SK-N-SH treated with all-trans-retinoic acid at 6 μM for 48 hours (cell line): ENCODE data around the gene SLC2A2.

Experiments used
- ATAC-seq: fragments of 200-7000 bp; cut with Tn5 transposase; 3 replicates; pipeline ENCODE4 v1.9.1; 2020; ENCODE audit warnings: mild to moderate bottlenecking, moderate library complexity
- ARNTL ChIP-seq: fragments of 450-650 bp; formaldehyde crosslinking; IDR thresholded peaks from 2 replicates; pipeline ENCODE4 v1.5.0; 2020; ENCODE audit warnings: low read depth, mild to moderate bottlenecking, moderate library complexity, borderline replicate concordance
- BACH2 ChIP-seq: fragments of 250-450 bp; sonication (Bioruptor Pico); IDR thresholded peaks from 2 replicates; pipeline ENCODE4 v1.9.0; 2021; ENCODE audit warnings: mild to moderate bottlenecking, borderline replicate concordance
- CSDC2 ChIP-seq: fragments of 250-450 bp; sonication (Bioruptor Pico); IDR thresholded peaks from 2 replicates; pipeline ENCODE4 v1.5.0; 2020; ENCODE audit warnings: mild to moderate bottlenecking, moderate library complexity
- ESRRG ChIP-seq: fragments of 250-450 bp; sonication (Bioruptor Pico); IDR thresholded peaks from 2 replicates; pipeline ENCODE4 v1.6.1; 2021; ENCODE audit warnings: mild to moderate bottlenecking
- GLIS3 ChIP-seq: fragments of 250-450 bp; sonication (Bioruptor Pico); IDR thresholded peaks from 2 replicates; pipeline ENCODE4 v1.5.0; 2020; ENCODE audit warnings: mild to moderate bottlenecking, moderate library complexity
- ISL1 ChIP-seq: fragments of 250-450 bp; sonication (Bioruptor Pico); IDR thresholded peaks from 2 replicates; pipeline ENCODE4 v2.1.2; 2022; ENCODE audit warnings: mild to moderate bottlenecking, moderate library complexity
- OSR1 ChIP-seq: fragments of 250-450 bp; sonication (Bioruptor Pico); IDR thresholded peaks from 2 replicates; pipeline ENCODE4 v1.8.0; 2022; ENCODE audit warnings: moderate library complexity, mild to moderate bottlenecking, inconsistent platforms
- PATZ1 ChIP-seq: fragments of 250-450 bp; sonication (Bioruptor Pico); IDR thresholded peaks from 2 replicates; pipeline ENCODE4 v1.8.0; 2020; ENCODE audit warnings: mild to moderate bottlenecking, moderate library complexity, borderline replicate concordance
- POU6F1 ChIP-seq: fragments of 250-450 bp; sonication (Bioruptor Pico); IDR thresholded peaks from 2 replicates; pipeline ENCODE4 v1.8.0; 2021; ENCODE audit warnings: low read depth, mild to moderate bottlenecking, moderate library complexity, borderline replicate concordance
- PPARA ChIP-seq: fragments of 250-450 bp; sonication (Bioruptor Pico); IDR thresholded peaks from 2 replicates; pipeline ENCODE4 v1.5.0; 2020; ENCODE audit warnings: mild to moderate bottlenecking, borderline replicate concordance
- RARB ChIP-seq: fragments of 250-450 bp; sonication (Bioruptor Pico); IDR thresholded peaks from 2 replicates; pipeline ENCODE4 v1.8.0; 2021; ENCODE audit warnings: mild to moderate bottlenecking, moderate library complexity
- SNAI2 ChIP-seq: fragments of 250-450 bp; sonication (Bioruptor Pico); IDR thresholded peaks from 2 replicates; pipeline ENCODE4 v1.5.0; 2020; ENCODE audit warnings: mild to moderate bottlenecking, moderate library complexity
- TCF4 ChIP-seq: fragments of 250-450 bp; sonication (Bioruptor Pico); IDR thresholded peaks from 2 replicates; pipeline ENCODE4 v1.8.0; 2021; ENCODE audit warnings: mild to moderate bottlenecking, moderate library complexity, borderline replicate concordance
- TSHZ2 ChIP-seq: fragments of 250-450 bp; sonication (Bioruptor Pico); IDR thresholded peaks from 2 replicates; pipeline ENCODE4 v1.5.0; 2020; ENCODE audit warnings: mild to moderate bottlenecking, moderate library complexity
- ZC3H10 ChIP-seq: fragments of 250-450 bp; sonication (Bioruptor Pico); IDR thresholded peaks from 2 replicates; pipeline ENCODE4 v1.5.1; 2021; ENCODE audit warnings: mild to moderate bottlenecking, moderate library complexity
- ZFP30 ChIP-seq: fragments of 450-650 bp; formaldehyde crosslinking; IDR thresholded peaks from 2 replicates; pipeline ENCODE4 v1.5.0; 2022; ENCODE audit warnings: mild to moderate bottlenecking, moderate library complexity
- ZNF70 ChIP-seq: fragments of 450-650 bp; formaldehyde crosslinking; IDR thresholded peaks from 2 replicates; pipeline ENCODE4 v1.5.0; 2020; ENCODE audit warnings: mild to moderate bottlenecking, moderate library complexity
- TF ChIP-seq, protein P1 (sequence below): fragments of 250-450 bp; sonication (Bioruptor Pico); IDR thresholded peaks from 2 replicates; pipeline ENCODE4 v1.5.1; 2021; ENCODE audit warnings: mild to moderate bottlenecking, moderate library complexity
- TF ChIP-seq, protein P2 (sequence below): fragments of 250-450 bp; sonication (Bioruptor Pico); IDR thresholded peaks from 2 replicates; pipeline ENCODE4 v1.5.1; 2020; ENCODE audit warnings: low read depth, mild to moderate bottlenecking, moderate library complexity

SLC2A2 gene

DNA sequence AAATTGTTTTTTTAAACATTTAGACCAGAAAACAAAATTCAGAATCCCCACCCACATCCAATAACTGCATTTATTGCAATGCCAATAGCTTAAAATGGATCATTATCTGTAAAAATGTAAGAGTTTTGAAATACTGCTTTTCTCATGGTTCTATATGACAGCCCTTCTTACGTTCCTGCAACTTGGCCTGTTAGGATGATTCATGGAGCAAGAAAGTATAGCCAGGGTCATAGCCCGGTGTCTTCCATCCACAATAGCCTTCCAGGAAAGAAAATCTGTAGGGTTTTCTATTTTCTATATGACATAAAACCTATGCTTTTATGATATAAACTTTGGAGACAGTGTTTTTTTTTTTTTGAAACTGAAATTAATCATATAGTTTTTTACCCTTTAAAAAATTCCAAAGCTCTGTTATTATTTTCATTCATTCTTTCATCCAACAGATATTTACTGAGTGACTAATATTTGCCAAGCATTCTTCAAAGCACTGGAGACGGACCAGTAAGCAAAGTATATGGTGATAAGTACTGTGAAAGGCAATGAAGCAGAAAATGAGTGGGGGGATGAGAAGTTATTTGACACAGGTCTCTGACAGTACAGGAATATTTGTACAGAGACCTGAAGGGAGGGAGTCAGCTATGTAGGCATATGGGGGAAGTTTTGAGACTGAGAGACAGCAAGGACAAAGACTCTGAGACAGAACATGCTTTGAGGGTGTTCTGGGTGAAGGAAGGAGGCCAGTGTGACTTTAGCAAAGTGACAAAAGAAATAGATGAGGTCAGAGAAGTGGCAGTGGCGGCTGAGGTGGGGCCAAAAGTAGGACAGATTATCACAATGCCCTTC is 29.0 kb upstream of the SLC2A2 start:
- ATAC-seq: peak; percentile 57
- 0 out of 2 replicates have a peak, but pooled peaks have one; percentile 5 for TF ChIP-seq ISL1 (CRISPR knock-in tag)
- TF ChIP-seq, protein P1, sequence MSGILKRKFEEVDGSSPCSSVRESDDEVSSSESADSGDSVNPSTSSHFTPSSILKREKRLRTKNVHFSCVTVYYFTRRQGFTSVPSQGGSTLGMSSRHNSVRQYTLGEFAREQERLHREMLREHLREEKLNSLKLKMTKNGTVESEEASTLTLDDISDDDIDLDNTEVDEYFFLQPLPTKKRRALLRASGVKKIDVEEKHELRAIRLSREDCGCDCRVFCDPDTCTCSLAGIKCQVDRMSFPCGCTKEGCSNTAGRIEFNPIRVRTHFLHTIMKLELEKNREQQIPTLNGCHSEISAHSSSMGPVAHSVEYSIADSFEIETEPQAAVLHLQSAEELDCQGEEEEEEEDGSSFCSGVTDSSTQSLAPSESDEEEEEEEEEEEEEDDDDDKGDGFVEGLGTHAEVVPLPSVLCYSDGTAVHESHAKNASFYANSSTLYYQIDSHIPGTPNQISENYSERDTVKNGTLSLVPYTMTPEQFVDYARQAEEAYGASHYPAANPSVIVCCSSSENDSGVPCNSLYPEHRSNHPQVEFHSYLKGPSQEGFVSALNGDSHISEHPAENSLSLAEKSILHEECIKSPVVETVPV (CRISPR knock-in tag): no peak

DNA sequence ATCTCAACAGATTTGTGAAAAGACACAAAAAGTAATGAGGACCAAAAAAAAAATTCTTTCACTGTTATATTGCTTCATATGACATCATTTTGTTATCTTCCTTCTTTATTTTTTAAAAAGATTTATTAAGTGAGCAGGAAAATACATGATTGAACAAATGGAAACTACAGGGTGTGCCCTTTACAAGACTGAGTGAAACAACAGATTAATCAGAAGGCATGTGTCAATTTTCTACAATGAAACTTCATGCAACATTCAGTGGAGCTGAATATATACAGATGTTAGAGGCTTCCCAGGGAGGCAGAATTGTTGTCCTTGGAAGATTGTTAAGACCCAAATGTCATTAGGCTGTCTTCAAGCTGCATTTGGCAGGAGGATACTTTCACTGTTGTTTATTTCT is 28.4 kb upstream of the SLC2A2 start:
- TF ChIP-seq SNAI2 (CRISPR knock-in tag) (no peak), PATZ1 (no peak), ZNF70 (CRISPR knock-in tag) (no peak), ZC3H10 (CRISPR knock-in tag) (no peak), TCF4 (no peak), RARB (CRISPR knock-in tag) (no peak)
- TF ChIP-seq, protein P2, sequence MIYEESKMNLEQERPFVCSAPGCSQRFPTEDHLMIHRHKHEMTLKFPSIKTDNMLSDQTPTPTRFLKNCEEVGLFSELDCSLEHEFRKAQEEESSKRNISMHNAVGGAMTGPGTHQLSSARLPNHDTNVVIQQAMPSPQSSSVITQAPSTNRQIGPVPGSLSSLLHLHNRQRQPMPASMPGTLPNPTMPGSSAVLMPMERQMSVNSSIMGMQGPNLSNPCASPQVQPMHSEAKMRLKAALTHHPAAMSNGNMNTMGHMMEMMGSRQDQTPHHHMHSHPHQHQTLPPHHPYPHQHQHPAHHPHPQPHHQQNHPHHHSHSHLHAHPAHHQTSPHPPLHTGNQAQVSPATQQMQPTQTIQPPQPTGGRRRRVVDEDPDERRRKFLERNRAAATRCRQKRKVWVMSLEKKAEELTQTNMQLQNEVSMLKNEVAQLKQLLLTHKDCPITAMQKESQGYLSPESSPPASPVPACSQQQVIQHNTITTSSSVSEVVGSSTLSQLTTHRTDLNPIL (CRISPR knock-in tag): no peak
- TF ChIP-seq, protein P1 (CRISPR knock-in tag): no peak
- TF ChIP-seq, all 23 proteins: peak for 0
- ATAC-seq: no peak

DNA sequence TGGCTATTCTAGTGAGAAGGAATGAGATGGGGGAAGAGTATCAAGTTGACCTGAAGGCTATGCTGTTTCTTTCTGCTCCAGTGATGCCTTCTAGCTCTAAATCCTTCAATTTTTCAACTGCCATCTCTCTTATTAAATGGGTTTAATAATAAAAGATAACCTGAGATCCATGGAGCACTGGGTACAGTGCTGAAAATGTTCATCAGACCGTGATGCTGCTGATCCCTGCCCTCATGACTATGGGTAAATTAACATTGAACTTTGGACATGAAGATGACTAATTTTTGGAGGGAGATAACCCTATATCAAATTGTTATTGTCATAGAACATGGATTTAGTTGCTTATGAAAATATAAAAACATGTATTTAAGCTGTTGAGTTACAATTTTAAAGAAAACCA is 27.7 kb upstream of the SLC2A2 start:
- no peak for ATAC-seq
- no peak for TF ChIP-seq ESRRG
- no peak for TF ChIP-seq BACH2 (CRISPR knock-in tag)
- no peak for TF ChIP-seq OSR1 (CRISPR knock-in tag)
- TF ChIP-seq, protein P1 (CRISPR knock-in tag): no peak
- no peak for TF ChIP-seq TSHZ2 (CRISPR knock-in tag)
- no peak for TF ChIP-seq GLIS3 (CRISPR knock-in tag)
- no peak for TF ChIP-seq POU6F1 (CRISPR knock-in tag)
- TF ChIP-seq CSDC2 (CRISPR knock-in tag): no peak
- no peak for TF ChIP-seq ZFP30 (CRISPR knock-in tag)
- no peak for TF ChIP-seq ZNF70 (CRISPR knock-in tag)
- TF ChIP-seq RARB (CRISPR knock-in tag): no peak
- TF ChIP-seq, protein P2 (CRISPR knock-in tag): no peak
- no peak for TF ChIP-seq PPARA (CRISPR knock-in tag)
- no peak for TF ChIP-seq ZC3H10 (CRISPR knock-in tag)
- TF ChIP-seq ARNTL: no peak
- TF ChIP-seq PATZ1: no peak
